ENCODE measurements around the gene TRIP13. TPM values are rescaled to one million over a fixed set of nuclear protein-coding genes. Genes with fewer than 3 reads are reported as not detected.
"Not testable (repeated sequence)": the region's sequence is repeated elsewhere in the genome, so short reads cannot be mapped to it uniquely, and the experiment has no call there.

TRIP13 gene
- total and polyA plus RNA-seq, 10 donors: 1.0 to 5.4 (median 2.4) TPM

GRCh38 chr5:936149-937144 is 43.8 kb downstream of the TRIP13 start:
- intact Hi-C loops (cut with DNase I; ENCODE audit: low total_unique reads): no loop called here
- Histone ChIP-seq H3K27me3 (replicated peaks in 1 of 7) (peaks cover 0 to 4% (median 0%) of the 10 kb centered on the region in 7 donors), H3K27ac (no peak overlapping the region), H3K4me3 (no peak overlapping the region), H3K9me3 (no peaks in the 10 kb centered on the region), H3K36me3 (no peaks in the 10 kb centered on the region), H3K4me1 (no peaks in the 10 kb centered on the region)
- DNase-seq: peak; percentile 61
- 83 to 91% (median 87%) methylated on average over 14 to 19 of the region's 19 CpGs for WGBS, 5 donors
- TF ChIP-seq POLR2AphosphoS5 (IDR thresholded peaks at IDR 0.05) (no peak), POLR2A (IDR thresholded peaks at IDR 0.05) (no peak), CTCF (IDR thresholded peaks at IDR 0.05 in 8 of 11, conservative IDR thresholded peaks at IDR 0.05 in 3 of 11) (no peak)

- 81 to 91% (median 85%) methylated on average over 14 of the region's 14 CpGs for WGBS, 5 donors
- Histone ChIP-seq H3K4me1 (no peaks in the 10 kb centered on the region), H3K27me3 (replicated peaks in 1 of 7) (peaks cover 0 to 4% (median 0%) of the 10 kb centered on the region in 7 donors), H3K9me3 (no peaks in the 10 kb centered on the region), H3K36me3 (no peaks in the 10 kb centered on the region), H3K27ac (no peak overlapping the region), H3K4me3 (no peak overlapping the region)
- peak; percentile 69 for DNase-seq
- TF ChIP-seq POLR2A (IDR thresholded peaks at IDR 0.05) (no peak), CTCF (IDR thresholded peaks at IDR 0.05 in 8 of 11, conservative IDR thresholded peaks at IDR 0.05 in 3 of 11) (no peak), POLR2AphosphoS5 (IDR thresholded peaks at IDR 0.05) (no peak)
- intact Hi-C loops (cut with DNase I; ENCODE audit: low total_unique reads): no loop called here
Measured at GRCh38 chr5:937151-937924, 44.7 kb downstream of the TRIP13 start.

- Histone ChIP-seq H3K36me3 (no peaks in the 10 kb centered on the region), H3K4me1 (peaks cover 0 to 11% (median 0%) of the 10 kb centered on the region in 6 donors), H3K4me3 (no peak overlapping the region), H3K9me3 (no peaks in the 10 kb centered on the region), H3K27ac (no peak overlapping the region), H3K27me3 (replicated peaks in 1 of 7) (peaks cover 0 to 18% (median 0%) of the 10 kb centered on the region in 7 donors)
- WGBS, 5 donors: 73 to 84% (median 81%) methylated on average over 7 of the region's 7 CpGs
- intact Hi-C loops (cut with DNase I; ENCODE audit: low total_unique reads): no loop called here
- TF ChIP-seq POLR2AphosphoS5 (IDR thresholded peaks at IDR 0.05) (no peak), CTCF (IDR thresholded peaks at IDR 0.05 in 8 of 11, conservative IDR thresholded peaks at IDR 0.05 in 3 of 11) (no peak), POLR2A (IDR thresholded peaks at IDR 0.05) (no peak)
- DNase-seq: no peak
Measured at GRCh38 chr5:939368-939767, 46.7 kb downstream of the TRIP13 start.

GRCh38 chr5:940741-941140 is 48.1 kb downstream of the TRIP13 start:
- intact Hi-C loops (cut with DNase I; ENCODE audit: low total_unique reads); H3K9me3 ChIP-seq: not testable (repeated sequence)
- WGBS, 5 donors: 75 to 93% (median 86%) methylated on average over 2 of the region's 2 CpGs

More at GRCh38 chr5:940741-941140, 48.1 kb downstream of the TRIP13 start:
- H3K27me3 ChIP-seq (replicated peaks in 1 of 7): peaks cover 0 to 32% (median 0%) of the 10 kb centered on the region in 7 donors
- not testable (repeated sequence) for H3K27ac ChIP-seq, DNase-seq, H3K4me3 ChIP-seq, H3K36me3 ChIP-seq
- peaks cover 0 to 11% (median 0%) of the 10 kb centered on the region in 6 donors for H3K4me1 ChIP-seq

Measured in spleen (tissue), 11 donors.